ENCODE results near the gene ACBD7. TPM values are rescaled to one million over a fixed set of nuclear protein-coding genes. Genes with fewer than 3 reads are reported as not detected.

ACBD7 gene
- total and polyA plus RNA-seq, 2 of the 8 experiments (the other 6 are each of a cell fraction or from before 2014, with no cell fraction given), result 9.0 to 17.8 TPM

DNA sequence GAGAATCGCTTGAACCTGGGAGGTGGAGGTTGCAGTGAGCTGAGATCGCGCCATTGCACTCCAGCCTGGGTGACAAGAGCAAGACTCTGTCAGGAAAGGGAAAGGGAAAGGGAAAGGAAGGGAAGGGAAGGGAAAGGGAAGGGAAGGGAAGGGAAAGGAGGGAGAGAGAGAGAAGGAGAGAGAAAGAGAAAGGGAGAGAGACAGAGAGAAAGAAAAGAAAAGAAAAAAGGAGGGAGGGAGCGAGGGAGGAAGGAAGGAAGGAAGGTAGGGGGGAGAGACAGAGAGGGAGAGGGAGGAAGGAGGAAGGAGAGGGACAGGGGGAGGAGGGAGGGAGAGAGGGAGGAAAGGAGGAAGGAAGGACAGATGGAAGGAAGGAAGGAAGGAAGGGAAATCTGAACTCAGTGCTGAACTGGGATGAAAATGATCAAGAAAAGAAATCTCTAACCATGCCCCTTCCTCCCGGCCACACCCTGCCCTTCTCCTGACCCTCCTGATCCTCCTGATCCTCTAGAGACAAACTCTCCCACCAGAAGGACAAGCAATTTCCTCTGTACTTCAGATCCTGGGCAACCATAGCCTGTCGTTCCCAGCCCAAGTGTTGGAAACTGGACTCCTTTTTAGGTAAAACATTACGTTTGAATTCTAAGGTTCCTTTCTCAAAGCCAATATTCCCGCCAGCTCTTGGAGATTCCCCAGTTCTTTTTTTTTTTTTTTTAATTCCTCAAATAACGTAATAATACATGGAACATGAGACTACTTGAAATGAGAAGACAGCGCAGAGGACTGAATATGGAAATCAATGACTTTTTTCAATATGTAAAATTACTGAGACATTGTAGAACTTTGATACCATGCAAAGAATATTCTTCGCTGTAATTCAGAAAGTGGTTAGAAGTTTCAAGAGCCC lies 47.8 kb upstream of the ACBD7 start:
- Histone ChIP-seq H2BK12ac (ENCODE audit: low read depth, low read length) (no peak overlapping the region), H3K18ac (ENCODE audit: extremely low read depth, low read length) (no peak overlapping the region), H3K4me2 (ENCODE audit: insufficient read depth in 1 of 2, low read depth in 2 of 2, low read length in 2 of 2) (no peak overlapping the region), H3K56ac (replicated peaks; ENCODE audit: insufficient read length, low read depth, low read length) (no peak overlapping the region), H2AK5ac (ENCODE audit: low read depth, low read length) (no peak overlapping the region), H3K9ac (replicated peaks in 1 of 4; ENCODE audit: extremely low read depth in 1 of 4, low read depth in 3 of 4, low read length in 3 of 4) (no peak overlapping the region), H3K4me3 (ENCODE audit: extremely low read depth in 1 of 4, insufficient read depth in 2 of 4, low read depth in 3 of 4, low read length in 4 of 4) (no peak overlapping the region), H3K79me2 (ENCODE audit: control insufficient read depth in 1 of 2, insufficient read depth in 2 of 2, low read length in 2 of 2) (no peaks in the 10 kb centered on the region), H3K27ac (ENCODE audit: low read depth, low read length) (no peak overlapping the region), H2BK120ac (replicated peaks; ENCODE audit: low read depth, low read length) (no peak overlapping the region), H3K27me3 (replicated peaks in 1 of 4; ENCODE audit: control insufficient read depth in 3 of 4, extremely low read depth in 1 of 4, insufficient read depth in 3 of 4, low read length in 3 of 4) (no peaks in the 10 kb centered on the region), H3K9me3 (ENCODE audit: insufficient read depth in 2 of 2, low read depth in 1 of 2, low read length in 1 of 2) (no peaks in the 10 kb centered on the region), H3K4ac (replicated peaks; ENCODE audit: insufficient read length, low read depth, low read length) (no peak overlapping the region), H4K5ac (ENCODE audit: insufficient read length, low read depth, low read length) (no peak overlapping the region), H3K79me1 (ENCODE audit: low read depth, low read length) (no peaks in the 10 kb centered on the region), H3K4me1 (replicated peaks in 1 of 4; ENCODE audit: control insufficient read depth in 3 of 4, insufficient read depth in 4 of 4, low read length in 3 of 4) (no peaks in the 10 kb centered on the region), H3K36me3 (ENCODE audit: control insufficient read depth in 2 of 4, insufficient read depth in 4 of 4, low read length in 3 of 4) (peaks cover 0 to 14% (median 9%) of the 10 kb centered on the region in 4 experiments; a peak in 6 of 8 replicates), H2BK15ac (ENCODE audit: low read length) (no peak overlapping the region), H3K23ac (ENCODE audit: insufficient read length) (no peak overlapping the region), H2BK5ac (ENCODE audit: low read depth, low read length) (no peak overlapping the region), H4K8ac (ENCODE audit: extremely low read depth, insufficient read depth, low read length) (no peak overlapping the region), H2AFZ (ENCODE audit: low read length) (no peak overlapping the region), H3K23me2 (ENCODE audit: low read depth, low read length) (no peaks in the 10 kb centered on the region), H4K91ac (replicated peaks; ENCODE audit: insufficient read length, low read length) (no peak overlapping the region), H3K14ac (ENCODE audit: insufficient read length) (no peak overlapping the region), H4K20me1 (replicated peaks in 1 of 2; ENCODE audit: control insufficient read depth in 1 of 2, insufficient read depth in 2 of 2, low read length in 2 of 2) (no peaks in the 10 kb centered on the region), H2BK20ac (ENCODE audit: low read length) (no peak overlapping the region)
- TF ChIP-seq RFX5 (IDR thresholded peaks at IDR 0.05; ENCODE audit: borderline replicate concordance, low read depth, low read length) (no peak), SP4 (IDR thresholded peaks at IDR 0.05; ENCODE audit: low read length) (no peak), TEAD4 (IDR thresholded peaks at IDR 0.05; ENCODE audit: low read depth, low read length) (no peak), SRF (IDR thresholded peaks at IDR 0.05; ENCODE audit: low read depth, low read length) (no peak)
- TF ChIP-seq, protein P1, sequence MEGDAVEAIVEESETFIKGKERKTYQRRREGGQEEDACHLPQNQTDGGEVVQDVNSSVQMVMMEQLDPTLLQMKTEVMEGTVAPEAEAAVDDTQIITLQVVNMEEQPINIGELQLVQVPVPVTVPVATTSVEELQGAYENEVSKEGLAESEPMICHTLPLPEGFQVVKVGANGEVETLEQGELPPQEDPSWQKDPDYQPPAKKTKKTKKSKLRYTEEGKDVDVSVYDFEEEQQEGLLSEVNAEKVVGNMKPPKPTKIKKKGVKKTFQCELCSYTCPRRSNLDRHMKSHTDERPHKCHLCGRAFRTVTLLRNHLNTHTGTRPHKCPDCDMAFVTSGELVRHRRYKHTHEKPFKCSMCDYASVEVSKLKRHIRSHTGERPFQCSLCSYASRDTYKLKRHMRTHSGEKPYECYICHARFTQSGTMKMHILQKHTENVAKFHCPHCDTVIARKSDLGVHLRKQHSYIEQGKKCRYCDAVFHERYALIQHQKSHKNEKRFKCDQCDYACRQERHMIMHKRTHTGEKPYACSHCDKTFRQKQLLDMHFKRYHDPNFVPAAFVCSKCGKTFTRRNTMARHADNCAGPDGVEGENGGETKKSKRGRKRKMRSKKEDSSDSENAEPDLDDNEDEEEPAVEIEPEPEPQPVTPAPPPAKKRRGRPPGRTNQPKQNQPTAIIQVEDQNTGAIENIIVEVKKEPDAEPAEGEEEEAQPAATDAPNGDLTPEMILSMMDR (IDR thresholded peaks at IDR 0.05; ENCODE audit: control extremely low read depth in 1 of 3, insufficient read depth in 1 of 3, low read depth in 1 of 3, low read length in 3 of 3), result no peak
- ChIA-PET CTCF (ENCODE audit: partially characterized antibody) (interaction anchor here (0.6 kb wide), 1 partner anchor 23 kb away, joined by 3 read pairs; no protein-coding TSS in a partner anchor), POLR2A (ENCODE audit: partially characterized antibody) (no interaction called here)
- DNase-seq (ENCODE audit: low read depth in 1 of 2, low spot score in 2 of 2) (no peak), FAIRE-seq (no peak)
- WGBS, 2 experiments (ENCODE audit: extremely low coverage in 1 of 2, insufficient coverage in 1 of 2, insufficient read length in 1 of 2, insufficient replicate concordance in 2 of 2, low coverage in 1 of 2, low lambda C conversion rate in 2 of 2, missing lambda C conversion rate in 1 of 2), result 85% methylated on average over 9 of the region's 11 CpGs; no CpG with 5 or more reads in 1 of the 2 experiments

Data from H1 (cell line).